Neuronal stem cell (in vitro differentiated cells): Measurements from ENCODE around the gene RNF10.

ENCODE experiments used
- DNase-seq: peaks from one replicate; pipeline ENCODE4 v3.0.0-alpha.2; 2013; ENCODE audit warnings: low spot score
- H2AFZ ChIP-seq: one replicate; pipeline ENCODE4 v1.6.1; 2013; ENCODE audit warnings: mild to moderate bottlenecking, low read length, inconsistent platforms
- H2AK5ac ChIP-seq: 2 replicates; pipeline ENCODE4 v1.6.1; 2013; ENCODE audit warnings: low read depth, mild to moderate bottlenecking, inconsistent platforms, low read length, moderate library complexity, mixed read lengths
- H2BK120ac ChIP-seq: 2 replicates; pipeline ENCODE4 v1.6.1; 2013; ENCODE audit warnings: low read depth, mild to moderate bottlenecking, inconsistent platforms, low read length, moderate library complexity, mixed read lengths
- H2BK12ac ChIP-seq: one replicate; pipeline ENCODE4 v1.6.1; 2013; ENCODE audit warnings: low read length, inconsistent platforms
- H2BK15ac ChIP-seq: 2 replicates; pipeline ENCODE4 v1.6.1; 2013; ENCODE audit warnings: mild to moderate bottlenecking, low read length, inconsistent platforms, mixed read lengths
- H2BK5ac ChIP-seq: one replicate; pipeline ENCODE4 v1.6.1; 2013; ENCODE audit warnings: inconsistent platforms, mild to moderate bottlenecking, low read length, moderate library complexity
- H3K14ac ChIP-seq: one replicate; pipeline ENCODE4 v1.6.1; 2013; ENCODE audit warnings: low read length, inconsistent platforms
- H3K18ac ChIP-seq: 2 replicates; pipeline ENCODE4 v1.6.1; 2013; ENCODE audit warnings: low read length, inconsistent platforms
- H3K23ac ChIP-seq: 2 replicates; pipeline ENCODE4 v1.6.1; 2013; ENCODE audit warnings: low read depth, mild to moderate bottlenecking, mixed read lengths, low read length, inconsistent platforms; ENCODE audit not compliant: poor library complexity
- H3K27ac ChIP-seq: replicated peaks from 3 replicates; pipeline ENCODE4 v1.5.1; 2013; ENCODE audit warnings: low read length, inconsistent platforms
- H3K27me3 ChIP-seq, 3 experiments: 2 replicates each; pipeline ENCODE4 v1.6.1; 2013; ENCODE audit warnings: low read length in 3 of 3, mild to moderate bottlenecking in 2 of 3, inconsistent platforms in 1 of 3, low read depth in 1 of 3, mixed read lengths in 1 of 3, moderate library complexity in 1 of 3; ENCODE audit not compliant: control insufficient read depth in 3 of 3, insufficient read depth in 3 of 3
- H3K36me3 ChIP-seq, 2 donors: replicated peaks in 1 of 2; 2 replicates each; pipeline ENCODE4 v1.6.1; 2013; ENCODE audit warnings: low read length in 2 of 2; ENCODE audit not compliant: control insufficient read depth in 2 of 2, insufficient read depth in 2 of 2
- H3K4ac ChIP-seq: 2 replicates; pipeline ENCODE4 v1.6.1; 2013; ENCODE audit warnings: inconsistent platforms, mild to moderate bottlenecking, low read length, moderate library complexity
- H3K4me1 ChIP-seq, 2 donors: 1 replicate in 1 of 2; 2 replicates in 1 of 2; pipeline ENCODE4 v1.6.1; 2013; ENCODE audit warnings: low read length in 2 of 2, low read depth in 1 of 2; ENCODE audit not compliant: control insufficient read depth in 2 of 2, insufficient read depth in 1 of 2
- H3K4me2 ChIP-seq: one replicate; pipeline ENCODE4 v1.6.1; 2013; ENCODE audit warnings: mild to moderate bottlenecking, low read length, inconsistent platforms; ENCODE audit not compliant: insufficient read depth, poor library complexity, severe bottlenecking
- H3K4me3 ChIP-seq, 2 donors: 2 replicates each; pipeline ENCODE4 v1.5.1; 2013; ENCODE audit warnings: low read length in 2 of 2, mild to moderate bottlenecking in 2 of 2, inconsistent platforms in 1 of 2, moderate library complexity in 1 of 2
- H3K79me1 ChIP-seq: one replicate; pipeline ENCODE4 v1.6.1; 2013; ENCODE audit warnings: low read depth, mild to moderate bottlenecking, inconsistent platforms, low read length, moderate library complexity
- H3K9ac ChIP-seq: one replicate; pipeline ENCODE4 v1.6.1; 2013; ENCODE audit warnings: mild to moderate bottlenecking, low read depth, low read length, inconsistent platforms; ENCODE audit not compliant: poor library complexity
- H3K9me3 ChIP-seq, 2 donors: replicated peaks in 1 of 2; 2 replicates each; pipeline versions ENCODE3 to v1.6.1; 2013; ENCODE audit warnings: low read length in 2 of 2, mild to moderate bottlenecking in 2 of 2, inconsistent platforms in 1 of 2, low read depth in 1 of 2, mixed read lengths in 1 of 2, moderate library complexity in 1 of 2; ENCODE audit not compliant: control insufficient read depth in 2 of 2, insufficient read depth in 1 of 2
- H4K8ac ChIP-seq: one replicate; pipeline ENCODE4 v1.6.1; 2013; ENCODE audit warnings: low read depth, mild to moderate bottlenecking, inconsistent platforms, low read length, moderate library complexity
- H4K91ac ChIP-seq: one replicate; pipeline ENCODE4 v1.6.1; 2013; ENCODE audit warnings: low read length, low read depth, mild to moderate bottlenecking, inconsistent platforms; ENCODE audit not compliant: poor library complexity
- WGBS, 2 donors: extraction: QIAGEN DNeasy Blood & Tissue Kit; methylation state at CpG; one replicate each; pipeline ENCODE4 v1.1.7; 2013; ENCODE audit warnings: missing lambda C conversion rate in 2 of 2, mixed read lengths in 1 of 2; ENCODE audit not compliant: insufficient read length in 2 of 2, insufficient replicate concordance in 1 of 2; ENCODE audit errors: extremely low coverage in 2 of 2; 5-methylcytosine and 5-hydroxymethylcytosine counted together

The RNF10 gene

GRCh38 chr12:120574106-120574505 is 40.0 kb downstream of the RNF10 start:
- H3K9ac ChIP-seq: no peak overlapping the region
- H3K9me3 ChIP-seq: no peaks in the 10 kb centered on the region
- H4K8ac ChIP-seq: no peak overlapping the region
- H3K4ac ChIP-seq: no peak overlapping the region
- no peaks in the 10 kb centered on the region for H3K27me3 ChIP-seq
- no peak overlapping the region for H2AK5ac ChIP-seq
- no peak overlapping the region for H3K14ac ChIP-seq
- H3K27ac ChIP-seq: no peak overlapping the region
- WGBS, 2 donors: no CpG with 5 or more reads among the region's 2 CpGs
- H2BK120ac ChIP-seq: no peak overlapping the region
- H3K4me3 ChIP-seq: no peak overlapping the region
- H3K4me2 ChIP-seq: no peak overlapping the region
- no peak overlapping the region for H2BK15ac ChIP-seq
- H4K91ac ChIP-seq: no peak overlapping the region
- peaks cover 44 to 95% of the 10 kb centered on the region in 2 donors for H3K36me3 ChIP-seq
- no peak overlapping the region for H3K23ac ChIP-seq
- no peaks in the 10 kb centered on the region for H3K4me1 ChIP-seq
- H2BK5ac ChIP-seq: no peak overlapping the region
- H2BK12ac ChIP-seq: no peak overlapping the region
- DNase-seq: no peak
- H2AFZ ChIP-seq: no peak overlapping the region
- no peak overlapping the region for H3K18ac ChIP-seq
- no peaks in the 10 kb centered on the region for H3K79me1 ChIP-seq

- H3K27me3 ChIP-seq: peaks cover 0 to 8% (median 7%) of the 10 kb centered on the region in 3 experiments
- no peak overlapping the region for H2BK15ac ChIP-seq
- no CpG with 5 or more reads among the region's 1 CpG for WGBS, 2 donors
- H3K14ac ChIP-seq: no peak overlapping the region
- H3K27ac ChIP-seq: no peak overlapping the region
- no peak overlapping the region for H4K8ac ChIP-seq
- no peak for DNase-seq
- H3K9me3 ChIP-seq: no peaks in the 10 kb centered on the region
- no peak overlapping the region for H2BK120ac ChIP-seq
- H3K4me1 ChIP-seq: peaks cover 3 to 7% of the 10 kb centered on the region in 2 donors
- H2AFZ ChIP-seq: no peak overlapping the region
- no peak overlapping the region for H3K9ac ChIP-seq
- peaks cover 27 to 58% of the 10 kb centered on the region in 2 donors for H3K36me3 ChIP-seq
- no peak overlapping the region for H3K4ac ChIP-seq
- H4K91ac ChIP-seq: no peak overlapping the region
- H3K4me2 ChIP-seq: no peak overlapping the region
- no peak overlapping the region for H2BK5ac ChIP-seq
- H2BK12ac ChIP-seq: no peak overlapping the region
- H3K4me3 ChIP-seq: no peak overlapping the region
- H2AK5ac ChIP-seq: no peak overlapping the region
- H3K79me1 ChIP-seq: no peaks in the 10 kb centered on the region
- no peak overlapping the region for H3K18ac ChIP-seq
- H3K23ac ChIP-seq: no peak overlapping the region
Observed at GRCh38 chr12:120579179-120579578, 45.0 kb downstream of the RNF10 start.

DNA sequence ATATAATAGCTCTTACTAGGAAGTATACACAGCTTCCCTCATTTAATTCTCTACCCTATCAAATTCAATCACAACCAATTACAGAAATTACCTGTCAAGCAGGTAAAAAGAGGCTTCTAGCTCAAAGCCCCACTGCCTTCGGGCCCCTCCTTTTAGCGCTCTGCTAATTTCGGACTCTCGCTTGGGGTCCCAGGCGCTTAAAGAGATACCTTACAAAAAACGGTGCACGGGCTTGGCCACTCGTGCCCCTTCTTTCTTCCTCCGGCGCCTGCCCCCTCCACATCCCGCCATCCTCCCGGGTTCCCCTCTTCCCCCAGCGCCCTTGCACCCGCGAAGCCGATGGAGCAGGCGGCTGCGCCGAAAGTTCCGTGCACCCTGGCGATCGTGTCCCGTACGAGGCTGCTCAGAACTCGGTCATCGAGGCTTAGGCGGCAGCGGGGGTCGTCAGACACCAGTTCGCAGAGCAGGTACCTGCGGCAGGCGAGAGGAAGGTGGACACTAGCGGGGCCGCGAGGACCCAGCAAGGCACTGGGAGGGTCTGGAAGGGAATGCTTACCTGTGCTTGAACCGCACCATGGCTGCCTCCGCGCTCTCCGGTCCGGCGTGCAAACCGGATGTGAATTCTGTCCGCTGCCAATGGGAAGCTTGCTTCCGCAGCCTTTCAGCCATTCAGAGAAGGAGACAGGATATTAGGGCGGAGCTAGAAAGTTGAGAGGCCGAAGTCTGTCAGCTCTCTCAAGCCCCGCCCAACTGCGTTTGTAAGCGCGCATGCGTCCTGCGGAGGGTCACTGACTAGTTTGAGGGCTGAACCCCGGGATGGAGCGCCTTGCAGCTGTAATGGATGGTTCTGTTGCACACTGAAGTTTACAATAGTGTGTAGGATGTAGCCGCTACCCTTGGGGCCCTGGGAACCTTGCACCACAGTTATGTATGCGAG is 46.9 kb downstream of the RNF10 start, which contains the start of gene POP5:
Gene POP5, minus strand, starts transcription at position 616 of the 937 bp plus-strand sequence. Its CDS starts 40 bp downstream, at position 576.
- no peak within 1 kb of the TSS for H3K27ac ChIP-seq

DNA sequence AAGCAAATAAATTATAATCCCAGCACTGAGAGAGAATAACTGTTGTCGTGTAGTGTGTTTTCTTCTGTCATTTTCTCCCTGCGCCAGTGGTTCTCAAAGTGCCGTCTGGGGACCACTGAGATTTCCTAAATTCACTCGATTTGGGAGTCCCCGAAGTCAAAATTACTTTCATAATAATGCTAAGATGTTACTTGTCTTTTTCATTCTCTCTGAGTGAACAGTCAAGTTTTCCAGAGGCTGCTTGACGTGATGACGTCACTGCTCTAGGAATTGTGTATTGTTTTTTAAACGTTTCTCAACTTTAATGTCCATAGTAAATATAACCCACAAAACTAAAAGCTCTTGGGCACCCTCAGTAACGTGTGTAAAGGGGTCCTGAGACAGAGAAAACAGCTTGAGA is 47.8 kb downstream of the RNF10 start:
- Histone ChIP-seq H3K18ac (no peak overlapping the region), H3K4me1 (peaks cover 4 to 11% of the 10 kb centered on the region in 2 donors), H4K91ac (no peak overlapping the region), H4K8ac (no peak overlapping the region), H3K9me3 (no peaks in the 10 kb centered on the region), H2BK15ac (no peak overlapping the region), H3K23ac (no peak overlapping the region), H2AK5ac (no peak overlapping the region), H3K36me3 (peaks cover 17 to 32% of the 10 kb centered on the region in 2 donors), H2AFZ (peak overlapping the region; percentile 81), H3K4ac (no peak overlapping the region), H3K9ac (no peak overlapping the region), H3K27ac (no peak overlapping the region), H2BK12ac (no peak overlapping the region), H3K79me1 (no peaks in the 10 kb centered on the region), H3K27me3 (peaks cover 0 to 32% (median 11%) of the 10 kb centered on the region in 3 experiments), H2BK120ac (no peak overlapping the region), H3K4me2 (peak overlapping the region; percentile 63), H3K4me3 (peak overlapping the region in 1 of 2 donors; percentile 79), H3K14ac (no peak overlapping the region), H2BK5ac (no peak overlapping the region)
- no peak for DNase-seq
- WGBS, 2 donors: no CpG with 5 or more reads among the region's 9 CpGs

More for the DNA sequence above, 46.9 kb downstream of the RNF10 start, which contains the start of gene POP5:
- no peak within 1 kb of the TSS for H2BK5ac ChIP-seq
- no peak within 1 kb of the TSS for H2BK12ac ChIP-seq
- H4K8ac ChIP-seq: no peak within 1 kb of the TSS
- peak within 1 kb of the TSS; percentile 79 for H3K18ac ChIP-seq
- H3K79me1 ChIP-seq: no peaks in the 10 kb centered on the region
- H2AK5ac ChIP-seq: no peak within 1 kb of the TSS
- H3K36me3 ChIP-seq: peaks cover 20 to 41% of the 10 kb centered on the region in 2 donors
- peak within 1 kb of the TSS; percentile 66 for H3K4me2 ChIP-seq
- WGBS, 2 donors: no CpG with 5 or more reads among the region's 56 CpGs
- no peaks in the 10 kb centered on the region for H3K9me3 ChIP-seq
- no peak within 1 kb of the TSS for H4K91ac ChIP-seq
- H3K4me1 ChIP-seq: peaks cover 4 to 8% of the 10 kb centered on the region in 2 donors
- DNase-seq: peak; percentile 97
- H3K23ac ChIP-seq: peak within 1 kb of the TSS; percentile 93
- peak within 1 kb of the TSS; percentile 96 for H3K9ac ChIP-seq
- H3K4ac ChIP-seq: no peak within 1 kb of the TSS
- no peak within 1 kb of the TSS for H2BK120ac ChIP-seq
- H2BK15ac ChIP-seq: no peak within 1 kb of the TSS
- peaks cover 0 to 26% (median 11%) of the 10 kb centered on the region in 3 experiments for H3K27me3 ChIP-seq
- no peak within 1 kb of the TSS for H3K14ac ChIP-seq
- H2AFZ ChIP-seq: peak within 1 kb of the TSS; percentile 88
- H3K4me3 ChIP-seq: peak within 1 kb of the TSS; percentile 79 to 97
